ENCODE data around the gene PVALEF.

GRCh38 chr17:81120695-81121621, 44.3 kb upstream of the PVALEF start:
- TF ChIP-seq, protein P1, sequence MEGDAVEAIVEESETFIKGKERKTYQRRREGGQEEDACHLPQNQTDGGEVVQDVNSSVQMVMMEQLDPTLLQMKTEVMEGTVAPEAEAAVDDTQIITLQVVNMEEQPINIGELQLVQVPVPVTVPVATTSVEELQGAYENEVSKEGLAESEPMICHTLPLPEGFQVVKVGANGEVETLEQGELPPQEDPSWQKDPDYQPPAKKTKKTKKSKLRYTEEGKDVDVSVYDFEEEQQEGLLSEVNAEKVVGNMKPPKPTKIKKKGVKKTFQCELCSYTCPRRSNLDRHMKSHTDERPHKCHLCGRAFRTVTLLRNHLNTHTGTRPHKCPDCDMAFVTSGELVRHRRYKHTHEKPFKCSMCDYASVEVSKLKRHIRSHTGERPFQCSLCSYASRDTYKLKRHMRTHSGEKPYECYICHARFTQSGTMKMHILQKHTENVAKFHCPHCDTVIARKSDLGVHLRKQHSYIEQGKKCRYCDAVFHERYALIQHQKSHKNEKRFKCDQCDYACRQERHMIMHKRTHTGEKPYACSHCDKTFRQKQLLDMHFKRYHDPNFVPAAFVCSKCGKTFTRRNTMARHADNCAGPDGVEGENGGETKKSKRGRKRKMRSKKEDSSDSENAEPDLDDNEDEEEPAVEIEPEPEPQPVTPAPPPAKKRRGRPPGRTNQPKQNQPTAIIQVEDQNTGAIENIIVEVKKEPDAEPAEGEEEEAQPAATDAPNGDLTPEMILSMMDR (IDR thresholded peaks at IDR 0.05): peak; percentile 46; the same call in 1 of the 2 replicates
- no peak for TF ChIP-seq POLR2AphosphoS5 (IDR thresholded peaks at IDR 0.05; ENCODE audit: low read depth, low read length)
- TF ChIP-seq REST (IDR thresholded peaks at IDR 0.05; ENCODE audit: insufficient read depth in 1 of 2, low read depth in 2 of 2, low read length in 1 of 2): no peak
- no peak for TF ChIP-seq SIN3A (IDR thresholded peaks at IDR 0.05; ENCODE audit: borderline replicate concordance, insufficient read depth, low read depth, low read length)

Measured in Panc1 (cell line).